Heart right ventricle (tissue), 16 donors: Measurements from ENCODE around the gene CHMP4A. TPM values are rescaled to one million over a fixed set of nuclear protein-coding genes. Genes with fewer than 3 reads are reported as not detected.

Experiments used
- ATAC-seq, 8 donors: fragments of 200-7000 bp; cut with Tn5 transposase; one replicate each; pipeline ENCODE4 v1.9.1; 2020; ENCODE audit warnings: mild to moderate bottlenecking in 8 of 8, moderate library complexity in 8 of 8, moderate number of reproducible peaks in 1 of 8
- DNase-seq, 2 donors: peaks; one replicate each; pipeline ENCODE4 v3.0.0-alpha.2; 2020
- H3K27ac ChIP-seq, 10 donors: fragments of 200-600 bp; sonication (generic) in 2 of 10; one replicate each; pipeline versions ENCODE4 v1.5.0 to v1.8.0; 2020 to 2022; ENCODE audit warnings: mild to moderate bottlenecking in 3 of 10
- H3K27me3 ChIP-seq, 7 donors: fragments of 200-600 bp; one replicate each; pipeline ENCODE4 v1.8.0; 2021 to 2022; ENCODE audit warnings: mild to moderate bottlenecking in 2 of 7
- H3K36me3 ChIP-seq, 9 donors: fragments of 200-600 bp; sonication (generic) in 1 of 9; one replicate each; pipeline versions ENCODE4 v1.5.0 to v1.8.0; 2020 to 2022; ENCODE audit warnings: mild to moderate bottlenecking in 2 of 9
- H3K4me1 ChIP-seq, 9 donors: fragments of 200-600 bp; sonication (generic) in 1 of 9; one replicate each; pipeline versions ENCODE4 v1.5.0 to v1.8.0; 2020 to 2022; ENCODE audit warnings: mild to moderate bottlenecking in 4 of 9
- H3K4me3 ChIP-seq, 10 donors: fragments of 200-600 bp; sonication (generic) in 2 of 10; one replicate each; pipeline versions ENCODE4 v1.5.0 to v1.8.0; 2020 to 2022; ENCODE audit warnings: mild to moderate bottlenecking in 7 of 10, moderate library complexity in 2 of 10
- H3K9me3 ChIP-seq, 11 donors: fragments of 200-600 bp in 10 of 11; sonication (generic) in 2 of 11; one replicate each; pipeline versions ENCODE4 v1.5.0 to v1.8.0; 2013 to 2022; ENCODE audit warnings: mild to moderate bottlenecking in 2 of 11, control low read depth in 1 of 11, moderate library complexity in 1 of 11
- CTCF ChIP-seq, 9 donors: fragments of 200-600 bp; sonication (generic) in 2 of 9; IDR thresholded peaks; one replicate each; pipeline versions ENCODE4 v1.5.0 to v1.8.0; 2021 to 2022; ENCODE audit warnings: antibody characterized with exemption in 9 of 9, mild to moderate bottlenecking in 5 of 9, moderate library complexity in 1 of 9
- WGBS, 2 donors: extraction: QIAGEN DNeasy Blood & Tissue Kit; methylation state at CpG; one replicate each; pipeline ENCODE4 v1.1.7; 2013; ENCODE audit warnings: inconsistent platforms in 1 of 2; 5-methylcytosine and 5-hydroxymethylcytosine counted together
- intact Hi-C, 10 donors: fragments of 100-400 bp; cut with DNase I; formaldehyde crosslinking; loops; one replicate each; pipeline versions ENCODE4 v1.11.1 to v1.14.2; 2022
- polyA plus RNA-seq, 2 donors: library from polyadenylated mRNA; stranded (reverse); fragments of 200-250 nt; gene quantifications; one replicate each; pipeline ENCODE4 v1.2.3, GENCODE V29; 2013
- total RNA-seq, 10 donors: library from RNA; stranded (reverse); fragmentation: NEBNext Ultra II Directional in 3 of 10; extraction: Animal tissue kit (Norgen Biotek cat#: 25700) in 3 of 10; gene quantifications; one replicate each; pipeline versions ENCODE4 v1.2.1 to v1.2.4, GENCODE V29; 2021 to 2023
- donor health status: Arrhythmogenic right ventricular cardiomyopathy.
- donor health status: ischemic (EF 13 %, LVEDD 7.1; RV severe dilation, severe dysfunction).
- donor health status: healthy with polysubstance abuse.
- donor health status: DM: no; HTN: yes; CAD: no.
- donor health status: DM: no; HTN: no; CAD: no.
- donor health status: ischemic (EF 25% LVEDD 6.9; RV normal size, moderate dysfunction).
- donor health status: ischemic (EF 25% LVEDD 5.7; RV mildly dilated, moderate dysfunction).
- donor health status: healthy.
- donor health status: DM: yes; HTN: yes; CAD: no.
- donor health status: Ischemic cardiomyopathy.
- donor health status: ischemic (EF 35%, LVEDD 5.7; RV mildly dilated, moderate dysfunction).
- donor health status: nonischemic (EF 11% LVEDD 7.7; RV severe dilation, severe dysfunction).
- donor health status: DM: yes; HTN: yes; CAD: no.
- donor health status: PGD.
- donor health status: ischemic (EF 29% LVEDD 5.4; RV normal size, mild dysfunction).
- donor health status: nonischemic (EF 23%, LVEDD 6.1; RV moderate dilation, normal function).

CHMP4A gene
- total and polyA plus RNA-seq, 12 donors = 23.4 to 80.8 (median 30.3) TPM

DNA sequence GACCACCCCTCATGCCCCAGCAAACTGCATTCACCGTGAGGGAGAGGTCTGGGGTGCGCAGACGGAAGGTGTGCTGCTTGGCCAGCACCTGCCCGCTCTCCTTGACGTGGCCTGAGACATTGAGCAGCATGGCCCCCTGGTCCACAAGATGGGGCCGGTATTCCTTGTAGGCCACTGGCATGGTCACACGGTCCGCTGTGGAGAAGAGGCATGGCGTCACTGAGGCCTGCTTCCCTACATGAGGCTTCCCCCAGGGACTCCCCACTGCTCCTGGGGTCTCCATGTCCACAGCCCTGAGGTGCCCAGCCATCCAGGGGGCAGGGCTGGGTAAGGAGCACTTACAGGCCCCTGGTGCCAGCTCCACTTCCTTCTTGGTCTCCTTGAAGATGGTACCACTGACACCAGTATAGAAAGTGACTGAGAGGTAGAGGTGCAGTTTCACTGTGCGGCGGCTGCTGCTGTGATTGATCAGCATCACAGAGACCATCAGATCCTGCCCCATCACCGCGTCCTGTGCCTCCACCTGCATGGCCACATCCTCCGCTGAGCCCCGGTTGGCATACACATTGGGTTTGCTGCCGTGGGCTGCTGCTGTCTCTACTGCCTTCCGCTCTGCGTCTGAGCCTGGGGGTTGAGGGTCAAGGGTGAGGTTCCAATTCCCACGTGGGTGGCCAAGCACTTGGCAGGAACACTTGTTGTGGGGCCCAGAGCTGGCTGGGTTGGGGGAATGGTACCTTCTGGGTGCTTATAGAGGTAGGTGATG, 41.5 kb upstream of the CHMP4A start:
- Histone ChIP-seq H3K4me1 (peaks cover 0 to 9% (median 0%) of the 10 kb centered on the region in 9 donors), H3K27me3 (no peaks in the 10 kb centered on the region), H3K27ac (no peak overlapping the region), H3K36me3 (peaks cover 0 to 18% (median 0%) of the 10 kb centered on the region in 9 donors), H3K4me3 (no peak overlapping the region), H3K9me3 (no peaks in the 10 kb centered on the region)
- intact Hi-C loops = no loop called here
- 92 to 94% methylated on average over 19 of the region's 19 CpGs for WGBS, 2 donors
- ATAC-seq (no peak), DNase-seq (no peak)
- TF ChIP-seq CTCF (IDR thresholded peaks at IDR 0.05) = no peak

GRCh38 chr14:24253936-24254335, 40.6 kb upstream of the CHMP4A start:
- ATAC-seq (no peak), DNase-seq (no peak)
- intact Hi-C loops = no loop called here
- H3K9me3 ChIP-seq = no peaks in the 10 kb centered on the region
- H3K36me3 ChIP-seq = peaks cover 0 to 18% (median 0%) of the 10 kb centered on the region in 9 donors
- H3K27me3 ChIP-seq = no peaks in the 10 kb centered on the region
- 83 to 90% methylated on average over 7 of the region's 7 CpGs for WGBS, 2 donors
- no peak for TF ChIP-seq CTCF (IDR thresholded peaks at IDR 0.05)
- no peak overlapping the region for H3K4me3 ChIP-seq
- no peak overlapping the region for H3K27ac ChIP-seq
- H3K4me1 ChIP-seq = peaks cover 0 to 9% (median 0%) of the 10 kb centered on the region in 9 donors

DNA sequence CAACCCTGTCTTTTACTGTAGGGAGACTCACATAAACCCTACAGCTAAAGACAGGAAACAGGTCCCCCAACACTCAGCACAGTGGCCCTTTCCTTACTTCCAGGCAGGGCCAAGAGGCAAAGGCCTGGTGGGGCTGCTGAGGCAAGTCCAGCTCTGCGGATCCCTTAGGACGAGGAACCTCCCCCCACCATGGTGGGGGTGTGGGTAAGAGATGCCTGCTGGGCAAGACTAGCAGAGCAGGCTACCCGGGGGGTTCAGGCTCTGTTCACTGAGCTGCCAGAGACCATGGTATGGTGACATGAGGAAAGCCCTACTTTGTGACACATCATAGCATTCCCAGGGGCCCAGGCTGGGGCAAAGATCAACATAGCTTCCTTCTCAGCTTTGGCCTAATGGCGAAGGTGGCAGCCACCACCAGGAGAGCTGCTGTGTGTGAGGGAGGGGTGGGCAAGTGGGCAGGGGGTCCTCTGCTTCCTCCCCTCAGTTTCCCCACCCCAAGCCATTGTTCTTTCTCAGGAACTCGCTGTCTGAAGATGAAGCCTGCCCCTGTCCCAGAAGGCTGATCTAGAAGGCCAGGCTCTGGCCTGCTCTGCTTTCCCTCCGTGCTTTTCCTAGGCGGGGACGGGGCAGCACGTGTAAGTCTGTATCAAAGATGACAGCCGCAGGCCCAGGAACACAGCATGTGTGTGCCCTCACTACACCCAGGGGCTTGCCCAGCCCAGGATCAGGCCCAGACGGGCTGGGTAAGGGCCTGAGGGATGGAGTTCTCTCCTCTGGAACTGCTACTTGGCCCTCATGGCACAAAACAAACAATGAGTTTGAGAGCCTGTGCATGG, 39.2 kb upstream of the CHMP4A start:
- DNase-seq = no peak
- TF ChIP-seq CTCF (IDR thresholded peaks at IDR 0.05) = no peak
- H3K9me3 ChIP-seq = no peaks in the 10 kb centered on the region
- 81 to 83% methylated on average over 11 of the region's 11 CpGs for WGBS, 2 donors
- H3K27me3 ChIP-seq = no peaks in the 10 kb centered on the region
- intact Hi-C loops = no loop called here
- no peak for ATAC-seq
- peaks cover 0 to 18% (median 0%) of the 10 kb centered on the region in 9 donors for H3K36me3 ChIP-seq
- no peak overlapping the region for H3K27ac ChIP-seq
- H3K4me1 ChIP-seq = peaks cover 0 to 9% (median 0%) of the 10 kb centered on the region in 9 donors
- H3K4me3 ChIP-seq = no peak overlapping the region

- Histone ChIP-seq H3K36me3 (peaks cover 0 to 18% (median 0%) of the 10 kb centered on the region in 9 donors), H3K27ac (no peak overlapping the region), H3K4me3 (no peak overlapping the region), H3K4me1 (peaks cover 0 to 12% (median 0%) of the 10 kb centered on the region in 9 donors), H3K9me3 (no peaks in the 10 kb centered on the region), H3K27me3 (no peaks in the 10 kb centered on the region)
- no peak for ATAC-seq
- 66 to 80% methylated on average over 1 of the region's 1 CpG for WGBS, 2 donors
- DNase-seq = no peak
- intact Hi-C loops = no loop called here
- TF ChIP-seq CTCF (IDR thresholded peaks at IDR 0.05) = no peak
These were observed 38.6 kb upstream of the CHMP4A start for GRCh38 chr14:24251880-24252288.
